T-cell (primary cell): ENCODE results near the gene GOLGA8B. TPM values are rescaled to one million over a fixed set of nuclear protein-coding genes. Genes with fewer than 3 reads are reported as not detected.
"Not testable (repeated sequence)": the region's sequence is repeated elsewhere in the genome, so short reads cannot be mapped to it uniquely, and the experiment has no call there.

Experiments
- ATAC-seq, 4 experiments: fragments of 200-7000 bp in 3 of 4; fragments of 150-1000 bp in 1 of 4; cut with Tn5 transposase; replicated peaks in 1 of 4; 1 replicate in 3 of 4; 2 replicates in 1 of 4; pipeline ENCODE4 v1.10.0; 2021; ENCODE audit warnings: moderate library complexity in 3 of 4, mild to moderate bottlenecking in 2 of 4, moderate number of reproducible peaks in 1 of 4
- CTCF ChIA-PET, 2 donors: fragments of 300-600 bp; sonication (Branson Sonifier 250); formaldehyde crosslinking; loops; one replicate each; lab custom pipeline; 2022; ENCODE audit warnings: antibody characterized with exemption in 2 of 2; lab: Charles Lee
- POLR2A ChIA-PET, 2 donors: fragments of 300-600 bp; sonication (Branson Sonifier 250); formaldehyde crosslinking; loops; one replicate each; lab custom pipeline; 2022; ENCODE audit warnings: antibody characterized with exemption in 2 of 2; lab: Charles Lee
- DNase-seq, 35 experiments: peaks; one replicate each; pipeline versions ENCODE4 v3.0.0 to v3.0.0-alpha.2; 2013 to 2023
- H3K27ac ChIP-seq: one replicate; pipeline ENCODE4 v1.5.1; 2013; ENCODE audit warnings: low read length
- H3K27me3 ChIP-seq, 2 experiments: replicated peaks in 1 of 2; 1 replicate in 1 of 2; 2 replicates in 1 of 2; pipeline versions ENCODE4 v1.6.1 to v1.7.0; 2013; ENCODE audit warnings: low read length in 1 of 2, mixed read lengths in 1 of 2; ENCODE audit not compliant: control insufficient read depth in 2 of 2, insufficient read depth in 2 of 2; ENCODE audit errors: extremely low read depth in 1 of 2
- H3K36me3 ChIP-seq, 2 donors: 1 replicate in 1 of 2; 2 replicates in 1 of 2; pipeline versions ENCODE4 v1.6.1 to v1.7.0; 2013; ENCODE audit warnings: low read length in 1 of 2; ENCODE audit not compliant: control insufficient read depth in 2 of 2, insufficient read depth in 1 of 2; ENCODE audit errors: extremely low read depth in 1 of 2
- H3K4me1 ChIP-seq, 2 experiments: 1 replicate in 1 of 2; 2 replicates in 1 of 2; pipeline versions ENCODE4 v1.6.1 to v1.7.0; 2013; ENCODE audit warnings: low read length in 2 of 2, mixed read lengths in 1 of 2; ENCODE audit not compliant: insufficient read depth in 2 of 2, control insufficient read depth in 1 of 2; ENCODE audit errors: extremely low read depth in 1 of 2
- H3K4me3 ChIP-seq, 2 donors: 1 replicate in 1 of 2; 2 replicates in 1 of 2; pipeline versions ENCODE4 v1.5.1 to v1.7.0; 2013; ENCODE audit warnings: mild to moderate bottlenecking in 2 of 2, low read length in 1 of 2, moderate library complexity in 1 of 2; ENCODE audit not compliant: control insufficient read depth in 1 of 2; ENCODE audit errors: extremely low read depth in 1 of 2
- H3K9me3 ChIP-seq: 2 replicates; pipeline ENCODE4 v1.7.0; 2013
- H3K27ac Mint-ChIP-seq, 2 donors: one replicate each; pipeline ENCODE4 v1.8.0; 2020 to 2021; ENCODE audit warnings: mild to moderate bottlenecking in 2 of 2, mixed read lengths in 2 of 2
- H3K27me3 Mint-ChIP-seq, 2 donors: one replicate each; pipeline ENCODE4 v1.8.0; 2021 to 2022; ENCODE audit warnings: mixed read lengths in 2 of 2
- H3K36me3 Mint-ChIP-seq: one replicate; pipeline ENCODE4 v1.8.0; 2021; ENCODE audit warnings: mixed read lengths
- H3K4me1 Mint-ChIP-seq, 3 donors: one replicate each; pipeline ENCODE4 v1.8.0; 2020 to 2022; ENCODE audit warnings: mixed read lengths in 3 of 3, mild to moderate bottlenecking in 1 of 3
- H3K4me3 Mint-ChIP-seq, 3 donors: one replicate each; pipeline ENCODE4 v1.8.0; 2020 to 2022; ENCODE audit warnings: mild to moderate bottlenecking in 3 of 3, mixed read lengths in 3 of 3, moderate library complexity in 3 of 3
- H3K9me3 Mint-ChIP-seq, 3 donors: one replicate each; pipeline ENCODE4 v1.8.0; 2020 to 2022; ENCODE audit warnings: mixed read lengths in 3 of 3
- WGBS: methylation state at CpG from one replicate; pipeline ENCODE4 v1.1.5; 2013; ENCODE audit warnings: missing lambda C conversion rate; ENCODE audit not compliant: insufficient coverage; 5-methylcytosine and 5-hydroxymethylcytosine counted together
- total RNA-seq, 35 experiments: library from RNA in 6 of 35; stranded (reverse) in 6 of 35; fragments of 120-200 nt in 1 of 35; gene quantifications; one replicate each; pipeline versions ENCODE4 v1.2.1 to v1.2.4 and lab custom pipeline; 2013 to 2026

The GOLGA8B gene
- total RNA-seq, 5 donors from 2014 or later (not counting 1 experiment from before 2014, with no cell fraction given): 225 to 468 (median 379) TPM

DNA sequence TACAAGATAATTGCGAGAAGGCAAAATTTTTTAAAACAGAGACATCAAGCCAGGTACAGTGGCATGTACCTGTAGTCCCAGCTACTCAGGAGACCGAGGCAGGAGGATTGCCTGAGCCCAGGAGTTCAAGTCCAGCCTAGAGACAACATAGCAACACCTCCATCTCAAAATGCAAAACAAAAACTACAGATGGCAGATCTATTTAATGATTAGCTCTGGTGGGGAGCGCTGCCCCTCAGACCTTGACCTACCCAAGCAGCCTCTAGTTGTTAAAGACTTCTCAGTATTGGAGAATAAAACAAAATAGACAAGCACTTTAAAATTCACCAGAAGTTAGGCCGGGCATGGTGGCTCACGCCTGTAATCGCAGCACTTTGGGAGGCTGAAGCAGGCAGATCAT, 10.5 kb downstream of the GOLGA8B start:
- POLR2A ChIA-PET, H3K27me3 ChIP-seq, ATAC-seq, DNase-seq, H3K4me3 Mint-ChIP-seq, H3K4me1 ChIP-seq, H3K27ac ChIP-seq, H3K36me3 ChIP-seq, H3K9me3 ChIP-seq, H3K36me3 Mint-ChIP-seq, H3K27me3 Mint-ChIP-seq, H3K9me3 Mint-ChIP-seq, H3K4me3 ChIP-seq, H3K27ac Mint-ChIP-seq: not testable (repeated sequence)
- CTCF ChIA-PET: interaction anchor here in 1 of 2 donors (0.7 kb wide), 1 partner anchor 413 kb away, joined by 6 read pairs; no protein-coding TSS in a partner anchor
- peaks cover 18 to 39% (median 35%) of the 10 kb centered on the region in 3 donors for H3K4me1 Mint-ChIP-seq
- no CpG with 5 or more reads among the region's 6 CpGs for WGBS

DNA sequence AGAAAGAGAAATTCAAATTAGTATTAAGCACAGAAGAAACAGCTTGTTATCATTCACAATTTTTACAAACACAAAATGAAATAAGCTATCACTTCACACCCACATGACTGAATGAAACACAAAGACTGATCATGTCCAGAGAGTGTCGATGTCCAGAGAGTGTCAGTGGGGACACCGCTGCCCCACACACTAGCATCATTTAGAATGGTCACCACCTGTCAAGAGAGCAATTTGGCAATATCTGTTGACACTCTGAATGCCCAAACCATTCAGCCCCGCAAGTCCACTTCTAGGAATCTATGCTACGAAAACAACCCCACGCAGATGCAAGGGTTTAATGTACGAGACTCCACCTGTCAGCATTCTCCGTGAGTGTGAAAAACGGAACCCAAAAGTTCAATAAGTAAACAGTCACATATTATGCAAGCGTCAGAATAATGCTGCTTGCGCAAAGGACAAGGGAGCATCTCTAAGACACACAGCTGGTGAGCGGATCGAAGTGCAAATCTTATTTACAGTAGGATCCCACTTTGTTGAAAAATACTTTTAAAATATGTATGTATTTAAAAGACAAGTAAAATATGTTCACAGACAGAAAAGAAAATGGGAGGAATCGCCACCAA, 11.3 kb downstream of the GOLGA8B start:
- H3K4me3 ChIP-seq, H3K27me3 ChIP-seq, H3K4me3 Mint-ChIP-seq, ATAC-seq, H3K27ac ChIP-seq, H3K36me3 ChIP-seq, H3K27me3 Mint-ChIP-seq, H3K9me3 Mint-ChIP-seq, POLR2A ChIA-PET, H3K9me3 ChIP-seq, CTCF ChIA-PET, H3K27ac Mint-ChIP-seq, H3K36me3 Mint-ChIP-seq, DNase-seq, H3K4me1 ChIP-seq: not testable (repeated sequence)
- H3K4me1 Mint-ChIP-seq: peaks cover 21 to 37% (median 36%) of the 10 kb centered on the region in 3 donors
- 82% methylated on average over 10 of the region's 13 CpGs for WGBS

GRCh38 chr15:34569670-34570396, 13.6 kb downstream of the GOLGA8B start:
- H3K36me3 ChIP-seq, H3K9me3 ChIP-seq, CTCF ChIA-PET, H3K4me3 ChIP-seq, H3K27ac ChIP-seq, H3K9me3 Mint-ChIP-seq, ATAC-seq, H3K27me3 Mint-ChIP-seq, H3K4me3 Mint-ChIP-seq, H3K27ac Mint-ChIP-seq, DNase-seq, H3K27me3 ChIP-seq, H3K4me1 ChIP-seq, POLR2A ChIA-PET, H3K36me3 Mint-ChIP-seq: not testable (repeated sequence)
- peaks cover 11 to 24% (median 22%) of the 10 kb centered on the region in 3 donors for H3K4me1 Mint-ChIP-seq
- 100% methylated on average over 3 of the region's 4 CpGs for WGBS

DNA sequence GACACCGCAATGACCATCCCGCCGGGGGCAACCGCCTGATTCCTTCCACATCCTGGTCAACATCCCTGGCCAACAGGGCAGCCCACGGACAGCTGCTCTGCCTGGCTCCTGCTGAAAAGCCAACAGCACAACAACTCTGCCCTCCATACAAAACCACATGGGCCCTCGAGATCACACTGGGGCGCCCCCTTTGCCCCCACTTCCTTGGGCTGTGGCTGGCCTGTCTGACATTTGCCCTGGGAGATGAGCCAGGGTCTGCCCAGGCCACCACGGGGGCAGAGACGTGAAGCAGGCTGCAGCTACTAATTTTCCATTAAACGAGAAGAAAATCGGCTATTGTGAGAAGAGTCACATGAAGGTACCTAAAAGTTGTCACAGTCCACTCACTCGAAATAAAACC, 16.3 kb downstream of the GOLGA8B start:
- H3K4me3 ChIP-seq, ATAC-seq, H3K27me3 ChIP-seq, CTCF ChIA-PET, H3K4me1 ChIP-seq, H3K9me3 ChIP-seq, H3K27ac Mint-ChIP-seq, H3K9me3 Mint-ChIP-seq, DNase-seq, POLR2A ChIA-PET, H3K27ac ChIP-seq, H3K36me3 ChIP-seq, H3K27me3 Mint-ChIP-seq, H3K4me3 Mint-ChIP-seq: not testable (repeated sequence)
- WGBS: 60% methylated on average over 1 of the region's 12 CpGs
- H3K4me1 Mint-ChIP-seq: peaks cover 11 to 19% (median 14%) of the 10 kb centered on the region in 3 donors
- H3K36me3 Mint-ChIP-seq: peaks cover 12% of the 10 kb centered on the region

DNA sequence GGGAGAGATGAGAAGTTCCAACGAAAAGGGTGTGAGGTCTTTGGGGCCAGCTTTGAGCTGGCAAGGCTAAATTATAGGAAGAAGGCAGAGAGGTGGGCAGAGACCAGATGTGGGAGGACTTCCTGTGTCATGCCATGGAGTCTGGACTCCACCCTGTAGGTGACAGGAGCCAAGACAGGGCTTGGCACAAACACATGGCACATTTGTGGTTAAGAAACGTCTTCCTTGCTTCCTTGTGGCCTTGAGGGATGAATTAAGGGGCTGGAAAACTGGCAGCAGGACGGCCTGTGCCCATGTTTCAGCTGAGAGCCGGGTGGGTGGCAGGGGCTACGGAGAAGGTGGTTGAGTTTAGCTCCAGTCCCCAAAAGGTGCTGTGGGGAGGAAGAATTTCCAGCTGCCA, 18.7 kb downstream of the GOLGA8B start:
- CTCF ChIA-PET, H3K27ac Mint-ChIP-seq: not testable (repeated sequence)

DNA sequence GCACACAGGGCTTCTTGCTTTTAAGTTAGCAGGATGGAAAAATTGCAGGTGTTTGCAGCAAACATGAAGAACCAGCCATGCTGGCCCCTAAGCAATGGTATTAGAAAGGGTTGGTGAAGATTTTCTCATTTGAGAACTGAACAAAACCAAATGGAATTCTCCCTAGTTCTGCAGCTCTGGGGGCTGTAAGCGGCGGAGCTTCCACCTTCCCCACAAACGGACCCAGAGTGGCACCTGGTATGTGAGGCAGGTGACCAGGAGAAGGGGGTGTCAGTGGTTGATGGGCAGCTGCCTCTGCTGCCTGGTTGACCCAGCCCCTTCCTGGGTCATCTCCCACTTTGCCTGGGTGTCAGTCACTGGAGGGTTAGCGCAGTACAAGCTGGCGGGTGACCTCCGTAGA, 22.6 kb downstream of the GOLGA8B start:
- H3K36me3 ChIP-seq, DNase-seq, H3K4me3 ChIP-seq, POLR2A ChIA-PET, H3K27me3 ChIP-seq, H3K27ac ChIP-seq, ATAC-seq, H3K4me1 ChIP-seq, H3K4me3 Mint-ChIP-seq, H3K27me3 Mint-ChIP-seq, H3K36me3 Mint-ChIP-seq, H3K4me1 Mint-ChIP-seq, CTCF ChIA-PET, H3K27ac Mint-ChIP-seq, H3K9me3 ChIP-seq, H3K9me3 Mint-ChIP-seq: not testable (repeated sequence)
- no CpG with 5 or more reads among the region's 6 CpGs for WGBS

More for the DNA sequence above, 18.7 kb downstream of the GOLGA8B start:
- H3K9me3 ChIP-seq, H3K27me3 Mint-ChIP-seq, H3K27ac ChIP-seq, H3K4me3 Mint-ChIP-seq, H3K36me3 ChIP-seq, DNase-seq, H3K9me3 Mint-ChIP-seq, POLR2A ChIA-PET, H3K4me1 ChIP-seq, H3K4me3 ChIP-seq, H3K27me3 ChIP-seq, ATAC-seq: not testable (repeated sequence)
- 80% methylated on average over 3 of the region's 5 CpGs for WGBS
- Mint-ChIP-seq H3K36me3 (peaks cover 12% of the 10 kb centered on the region), H3K4me1 (peaks cover 0 to 14% (median 10%) of the 10 kb centered on the region in 3 donors)
